HG02588 (cell line): Measurements from ENCODE around the gene FBXL19.

Source experiments
- ATAC-seq: cut with Tn5 transposase; IDR thresholded peaks from one replicate; pipeline ENCODE4 v1.9.1; 2021; ENCODE audit warnings: mild to moderate bottlenecking, moderate library complexity; ENCODE audit not compliant: unreplicated experiment

Gene FBXL19

DNA sequence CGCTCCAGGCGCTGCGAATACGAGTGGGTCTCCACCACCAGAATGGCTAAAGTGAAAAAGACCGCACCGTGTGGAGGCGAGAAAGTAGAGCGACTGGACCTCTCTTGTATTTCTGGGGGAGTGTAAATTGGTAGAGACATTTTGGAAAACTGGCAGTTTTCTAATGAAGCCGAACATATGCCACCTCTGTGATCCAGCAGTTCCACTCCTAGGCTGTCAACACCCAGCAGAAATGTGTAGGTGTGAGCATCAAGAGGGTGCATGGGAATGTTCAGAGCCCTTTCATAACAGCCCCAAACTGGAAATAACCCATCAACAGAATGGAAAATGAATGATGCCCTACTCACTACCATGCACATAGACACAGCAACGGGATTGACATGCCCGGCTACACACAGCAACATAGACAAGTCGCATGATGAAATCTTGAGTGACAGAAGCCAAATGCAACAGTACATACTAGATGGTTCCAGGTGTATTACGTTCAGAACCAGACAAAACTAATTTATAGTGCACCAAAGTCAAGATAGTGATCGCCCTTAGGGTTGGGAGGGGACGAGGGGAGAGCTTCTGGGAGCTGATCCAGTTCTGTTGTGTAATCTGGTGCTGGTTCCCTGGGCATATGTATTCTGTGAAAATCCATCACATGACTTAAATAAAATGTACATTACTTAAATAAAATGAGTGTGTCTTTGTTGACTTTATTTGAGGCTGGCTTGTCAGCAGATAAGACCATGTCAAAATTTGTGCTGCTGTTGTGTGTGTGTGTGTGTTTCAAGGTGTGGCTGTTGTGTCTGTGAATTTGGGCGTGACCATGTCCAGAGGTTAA is 28.6 kb upstream of the FBXL19 start:
- no peak for ATAC-seq

DNA sequence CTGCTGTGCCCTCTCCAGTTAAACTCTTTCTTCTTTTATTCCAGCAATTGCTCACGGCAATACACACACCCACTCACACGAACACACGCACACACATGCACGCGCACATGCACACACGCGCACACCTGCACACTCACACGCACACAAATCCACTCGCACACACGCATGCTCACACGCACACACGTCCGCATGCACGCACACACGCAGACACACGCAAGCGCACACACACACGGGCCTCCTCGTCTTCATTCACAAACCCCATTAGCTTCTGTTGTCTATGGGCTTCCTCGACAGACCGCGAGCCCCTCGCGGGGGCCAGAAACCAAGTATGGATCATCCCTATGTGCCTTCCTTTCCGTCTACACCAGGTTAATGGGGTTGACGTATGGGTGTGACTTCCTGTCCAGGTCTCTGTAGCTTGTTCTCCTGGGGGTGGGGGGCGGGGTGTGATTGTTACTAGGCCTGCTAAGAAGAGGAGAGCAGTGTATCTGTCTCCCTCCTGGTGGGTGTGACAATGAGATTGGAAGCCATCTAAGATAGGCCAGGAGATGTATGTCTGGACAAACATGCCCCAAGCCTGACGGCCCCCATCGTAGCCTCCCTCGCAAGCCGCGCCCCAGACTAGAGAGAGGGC is 27.6 kb upstream of the FBXL19 start:
- no peak for ATAC-seq

DNA sequence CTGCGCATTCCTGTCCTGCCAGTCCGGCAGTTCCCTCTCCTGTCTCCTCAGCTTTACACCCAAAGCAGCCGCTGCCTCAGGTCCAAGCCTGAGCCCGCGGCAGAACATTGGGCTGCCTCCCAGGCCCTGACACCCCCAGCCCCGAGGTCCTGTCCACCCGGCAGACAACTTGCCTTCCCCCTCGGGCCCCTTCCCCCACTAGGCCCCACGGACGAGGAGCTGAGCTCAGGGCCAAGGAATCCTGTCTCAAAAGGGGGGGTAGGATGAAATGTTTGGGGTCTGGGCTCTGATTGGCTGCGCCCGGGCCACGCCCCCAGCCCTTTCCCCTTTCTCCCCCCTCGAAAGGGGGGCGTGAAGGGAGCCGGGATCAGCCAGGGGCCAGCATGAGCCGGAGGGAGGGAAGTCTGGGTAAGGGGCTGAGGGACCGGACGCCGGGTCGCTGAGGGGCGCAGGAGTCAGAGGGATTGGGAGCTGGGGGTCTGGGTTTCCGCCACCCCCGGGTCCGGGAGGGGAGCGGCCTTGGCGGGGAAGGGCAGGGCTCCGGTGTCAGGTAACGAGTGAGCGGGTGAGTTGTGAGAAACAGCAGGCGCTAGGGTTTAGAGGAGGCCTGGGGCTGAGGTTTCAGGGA is 27.0 kb upstream of the FBXL19 start, which contains the start of gene CTF1:
Gene CTF1, plus strand, starts transcription at position 354 of the 628 bp plus-strand sequence. Its CDS starts 30 bp downstream, at position 384.
- no peak for ATAC-seq

DNA sequence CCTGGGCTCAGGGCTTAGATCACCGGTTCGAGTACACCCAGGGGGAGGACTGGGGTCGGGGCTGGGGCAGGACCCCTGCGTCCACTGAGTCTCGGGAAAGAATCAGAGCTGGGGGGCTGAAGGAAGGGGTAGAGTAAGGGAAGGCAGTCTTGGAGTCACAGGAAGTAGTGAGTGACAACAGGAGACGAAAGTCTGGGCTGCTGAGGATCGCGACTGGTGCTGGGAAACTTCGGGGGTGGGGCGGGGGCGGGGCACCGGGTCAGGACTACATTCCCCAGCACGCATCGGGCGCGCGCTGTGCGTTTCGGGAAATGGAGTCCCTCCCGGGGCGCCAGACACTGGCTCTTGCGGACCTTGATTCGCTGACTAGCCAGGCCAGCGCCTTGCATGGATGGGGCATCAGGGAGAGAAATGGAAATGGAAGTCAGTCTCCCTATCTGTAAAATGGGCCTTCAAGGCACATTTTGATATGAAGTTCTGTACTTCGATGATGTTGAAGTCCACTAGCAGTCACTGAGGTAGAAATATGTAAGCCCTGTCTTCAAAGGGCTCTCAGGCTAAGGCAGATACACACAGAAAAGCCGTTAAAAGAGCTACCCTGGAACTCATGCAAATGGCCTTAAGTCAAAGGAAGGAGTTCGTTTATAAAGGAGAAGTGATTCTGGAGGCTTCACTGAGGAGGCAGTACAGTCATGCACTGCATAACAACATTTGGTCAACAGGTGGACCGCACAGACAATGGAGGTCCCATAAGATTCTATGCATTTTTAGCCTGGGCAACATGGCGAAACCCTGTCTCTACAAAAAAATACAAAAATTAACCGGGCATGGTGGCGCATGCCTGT is 26.3 kb upstream of the FBXL19 start:
- peak; percentile 27 for ATAC-seq

DNA sequence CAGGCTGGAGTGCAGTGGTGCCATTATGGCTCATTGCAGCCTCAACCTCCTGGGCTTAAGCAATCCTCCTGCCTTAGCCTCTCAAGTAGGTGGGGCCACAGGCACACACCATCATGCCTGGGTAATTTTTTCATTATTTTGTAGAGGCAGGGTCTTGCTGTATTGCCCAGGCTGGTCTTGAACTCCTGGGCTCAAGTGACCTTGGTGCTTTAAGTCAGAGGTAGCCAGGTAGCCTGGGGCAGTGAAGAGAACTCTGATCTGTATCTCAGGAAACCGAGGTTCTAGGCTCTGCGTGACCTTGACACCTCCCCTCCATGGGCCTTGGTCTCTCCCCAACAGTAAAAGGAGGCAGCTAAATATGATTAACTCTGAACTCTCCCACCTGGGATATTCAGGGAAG is 23.6 kb upstream of the FBXL19 start:
- no peak for ATAC-seq

DNA sequence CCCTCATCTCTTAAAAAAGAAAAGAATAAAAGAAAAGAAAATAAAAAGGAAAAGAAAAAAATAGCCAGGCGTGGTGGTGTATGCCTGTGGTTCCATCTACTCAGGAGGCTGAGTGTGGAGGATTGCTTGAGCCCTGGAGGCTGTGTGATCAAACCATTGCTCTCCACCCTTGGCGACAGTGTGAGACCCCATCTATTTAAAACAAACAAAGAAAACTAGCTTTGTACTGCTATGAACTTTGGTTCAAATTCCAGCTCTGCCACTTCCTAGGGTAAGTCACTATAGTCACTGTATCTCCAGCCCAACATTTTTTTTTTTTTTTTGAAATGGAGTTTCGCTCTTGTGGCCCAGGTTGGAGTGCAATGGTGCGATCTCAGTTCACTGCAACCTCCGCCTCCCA is 22.8 kb upstream of the FBXL19 start:
- no peak for ATAC-seq

DNA sequence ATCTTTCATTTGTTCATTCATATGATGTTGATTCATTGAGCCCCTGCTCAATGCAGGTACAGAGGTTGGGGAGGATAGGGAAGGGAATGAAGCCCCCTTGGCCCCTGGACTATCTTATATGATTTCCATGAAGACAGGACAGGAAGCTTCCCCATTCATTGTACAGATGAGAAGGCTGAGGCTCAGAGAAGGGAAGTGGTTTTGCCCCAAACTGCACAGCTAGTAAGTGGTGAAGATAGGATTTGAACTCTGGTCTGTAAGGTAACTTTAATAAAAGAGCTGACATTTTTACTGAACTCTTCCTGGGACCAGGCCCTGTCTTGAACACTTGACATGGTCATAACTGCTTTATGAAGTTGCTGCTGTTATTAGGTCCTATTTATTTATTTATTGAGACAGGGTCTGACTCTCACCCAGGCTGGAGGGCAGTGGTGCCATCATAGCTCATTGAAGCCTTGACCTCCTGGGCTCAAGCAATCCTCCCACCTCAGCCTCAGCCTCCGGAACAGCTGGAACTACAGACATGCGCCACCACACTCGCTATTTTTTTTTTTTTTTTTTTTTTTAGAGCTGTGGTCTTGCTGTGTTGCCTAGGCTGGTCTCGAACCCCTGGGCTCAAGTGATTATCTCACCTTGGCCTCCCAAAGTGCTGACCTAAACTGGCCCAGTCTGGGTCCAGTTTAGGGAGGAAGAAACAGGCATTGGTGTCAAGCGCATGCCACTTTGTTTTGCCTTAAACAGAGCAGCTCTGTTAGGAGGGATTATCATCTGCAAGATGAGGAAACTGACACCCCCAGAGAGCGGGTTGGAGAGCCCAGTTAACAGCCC is 22.0 kb upstream of the FBXL19 start:
- no peak for ATAC-seq

DNA sequence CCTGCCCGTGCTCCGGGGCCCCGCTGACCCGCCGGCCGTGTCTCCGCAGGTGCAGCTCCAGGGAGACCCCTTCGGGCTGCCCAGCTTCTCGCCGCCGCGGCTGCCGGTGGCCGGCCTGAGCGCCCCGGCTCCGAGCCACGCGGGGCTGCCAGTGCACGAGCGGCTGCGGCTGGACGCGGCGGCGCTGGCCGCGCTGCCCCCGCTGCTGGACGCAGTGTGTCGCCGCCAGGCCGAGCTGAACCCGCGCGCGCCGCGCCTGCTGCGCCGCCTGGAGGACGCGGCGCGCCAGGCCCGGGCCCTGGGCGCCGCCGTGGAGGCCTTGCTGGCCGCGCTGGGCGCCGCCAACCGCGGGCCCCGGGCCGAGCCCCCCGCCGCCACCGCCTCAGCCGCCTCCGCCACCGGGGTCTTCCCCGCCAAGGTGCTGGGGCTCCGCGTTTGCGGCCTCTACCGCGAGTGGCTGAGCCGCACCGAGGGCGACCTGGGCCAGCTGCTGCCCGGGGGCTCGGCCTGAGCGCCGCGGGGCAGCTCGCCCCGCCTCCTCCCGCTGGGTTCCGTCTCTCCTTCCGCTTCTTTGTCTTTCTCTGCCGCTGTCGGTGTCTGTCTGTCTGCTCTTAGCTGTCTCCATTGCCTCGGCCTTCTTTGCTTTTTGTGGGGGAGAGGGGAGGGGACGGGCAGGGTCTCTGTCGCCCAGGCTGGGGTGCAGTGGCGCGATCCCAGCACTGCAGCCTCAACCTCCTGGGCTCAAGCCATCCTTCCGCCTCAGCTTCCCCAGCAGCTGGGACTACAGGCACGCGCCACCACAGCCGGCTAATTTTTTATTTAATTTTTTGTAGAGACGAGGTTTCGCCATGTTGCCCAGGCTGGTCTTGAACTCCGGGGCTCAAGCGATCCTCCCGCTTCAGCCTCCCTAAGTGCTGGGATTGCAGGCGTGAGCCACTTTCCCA is 21.1 kb upstream of the FBXL19 start:
- peak; percentile 64 for ATAC-seq

DNA sequence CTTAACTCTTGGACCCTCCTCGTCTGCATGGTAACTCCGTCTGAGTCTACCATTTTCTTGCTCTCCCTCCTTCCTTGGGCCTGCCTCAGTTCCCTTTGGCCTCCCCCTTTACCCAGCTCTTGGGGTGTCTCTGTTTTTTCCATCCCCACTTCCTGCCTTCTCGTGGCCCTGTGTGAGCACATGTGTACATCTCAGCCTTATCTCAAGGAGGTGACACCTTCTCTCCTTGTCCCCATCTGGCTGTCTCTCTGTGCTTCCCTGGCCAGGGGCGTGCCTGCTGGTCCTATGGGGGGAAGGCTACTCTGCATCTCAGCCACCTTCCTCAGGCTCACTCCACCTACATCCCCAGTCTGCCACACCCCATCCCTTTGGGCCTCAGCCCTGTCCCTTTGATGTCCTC is 20.4 kb upstream of the FBXL19 start:
- no peak for ATAC-seq

DNA sequence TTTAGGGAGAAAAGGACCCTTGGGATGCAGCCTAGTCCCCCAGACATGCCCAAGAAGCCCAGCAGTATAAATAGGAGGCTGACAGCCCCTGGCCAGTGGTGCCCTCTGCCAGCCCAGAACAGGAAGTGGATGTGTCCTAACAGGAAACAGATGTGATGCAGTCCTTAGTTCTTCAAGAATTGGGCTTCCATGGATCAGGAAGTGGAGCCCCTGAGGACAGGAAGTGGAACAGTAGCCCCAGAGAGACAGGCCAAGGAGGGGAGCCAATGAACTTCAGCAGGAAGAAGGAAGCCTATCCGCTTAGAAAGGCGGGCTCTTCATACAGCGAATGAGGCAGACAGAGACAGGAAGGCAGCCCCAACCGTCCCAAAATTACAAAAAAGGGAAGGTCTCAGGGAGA is 19.8 kb upstream of the FBXL19 start:
- ATAC-seq: no peak

DNA sequence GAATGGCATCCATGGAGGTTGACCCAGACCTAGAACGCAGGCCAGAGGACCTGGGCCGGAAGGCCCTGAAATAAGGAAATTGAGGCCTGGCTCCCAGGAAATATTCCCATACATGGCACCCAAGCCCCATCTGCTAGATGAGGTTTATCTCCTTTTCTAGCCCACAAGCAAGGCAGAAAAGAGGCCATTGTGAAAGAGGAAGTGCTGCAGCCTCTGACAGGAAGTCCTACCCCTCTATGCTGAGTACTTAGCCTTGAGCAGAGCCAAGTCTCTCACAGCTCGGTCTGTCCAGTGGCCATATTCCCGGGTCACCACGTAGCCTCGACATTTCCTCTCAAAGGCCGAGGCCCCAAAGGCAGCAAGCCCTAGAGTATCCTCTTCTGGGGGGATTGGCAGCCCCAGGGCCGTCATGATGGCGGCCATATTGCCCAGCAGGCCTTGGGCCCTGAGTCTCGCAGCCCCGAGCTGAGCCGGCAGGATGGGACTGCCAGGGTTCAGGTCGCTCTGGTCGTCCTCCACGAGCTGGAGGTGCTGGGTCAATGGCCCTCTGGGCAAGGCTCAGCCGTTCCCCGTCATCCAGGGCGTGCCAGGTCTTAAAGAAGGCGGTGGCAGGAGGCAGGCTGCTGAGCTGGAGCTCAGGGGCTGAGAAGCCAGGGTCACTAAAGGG is 19.1 kb upstream of the FBXL19 start:
- ATAC-seq: no peak

DNA sequence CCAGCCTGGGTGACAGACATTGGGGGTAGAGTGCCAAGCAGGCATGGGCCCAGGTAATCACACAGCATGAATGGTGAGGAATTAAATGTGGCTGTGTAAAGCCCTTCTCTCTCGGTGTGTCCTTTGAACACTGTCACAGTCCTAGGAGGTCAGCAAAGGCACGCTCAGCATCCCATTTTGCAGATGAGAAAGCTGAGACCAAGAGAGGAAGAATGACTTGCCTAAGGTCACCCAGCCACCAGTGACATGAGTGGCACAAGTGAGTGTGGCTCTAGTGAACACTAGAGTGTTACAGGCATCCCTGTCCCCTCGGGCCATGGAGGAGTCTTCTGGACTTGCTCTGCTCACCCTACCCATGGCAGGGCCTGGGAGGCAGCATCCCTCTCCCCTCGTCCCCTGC is 16.3 kb upstream of the FBXL19 start:
- no peak for ATAC-seq

DNA sequence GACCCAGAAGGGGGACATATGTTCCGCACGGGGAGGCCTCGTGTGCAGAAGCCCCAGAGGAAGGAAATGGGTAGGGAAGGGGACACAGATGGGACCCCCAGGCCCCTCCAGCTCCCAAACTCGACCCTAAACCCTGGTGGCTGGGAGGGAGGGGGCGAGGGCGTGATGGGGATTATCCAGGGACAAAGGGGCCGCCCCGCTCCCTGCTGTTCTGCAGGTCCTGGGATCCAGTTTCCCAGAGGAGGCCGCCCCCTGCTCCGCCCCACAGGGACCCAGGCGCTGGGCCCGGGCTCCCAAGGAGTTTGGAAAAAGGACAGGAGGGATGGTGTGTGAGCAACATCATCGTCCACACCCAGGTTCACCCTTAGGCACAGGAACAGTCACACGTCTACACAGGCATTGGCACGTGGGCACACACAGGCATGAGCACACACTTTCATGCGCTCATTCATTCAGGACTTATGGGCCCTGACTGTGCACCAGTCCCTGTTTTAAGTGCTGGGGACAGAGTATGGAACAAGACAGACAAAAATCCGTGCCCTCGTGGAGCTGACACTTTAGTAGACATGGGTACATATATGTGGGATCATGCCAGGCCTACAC is 12.8 kb upstream of the FBXL19 start:
- ATAC-seq: no peak

DNA sequence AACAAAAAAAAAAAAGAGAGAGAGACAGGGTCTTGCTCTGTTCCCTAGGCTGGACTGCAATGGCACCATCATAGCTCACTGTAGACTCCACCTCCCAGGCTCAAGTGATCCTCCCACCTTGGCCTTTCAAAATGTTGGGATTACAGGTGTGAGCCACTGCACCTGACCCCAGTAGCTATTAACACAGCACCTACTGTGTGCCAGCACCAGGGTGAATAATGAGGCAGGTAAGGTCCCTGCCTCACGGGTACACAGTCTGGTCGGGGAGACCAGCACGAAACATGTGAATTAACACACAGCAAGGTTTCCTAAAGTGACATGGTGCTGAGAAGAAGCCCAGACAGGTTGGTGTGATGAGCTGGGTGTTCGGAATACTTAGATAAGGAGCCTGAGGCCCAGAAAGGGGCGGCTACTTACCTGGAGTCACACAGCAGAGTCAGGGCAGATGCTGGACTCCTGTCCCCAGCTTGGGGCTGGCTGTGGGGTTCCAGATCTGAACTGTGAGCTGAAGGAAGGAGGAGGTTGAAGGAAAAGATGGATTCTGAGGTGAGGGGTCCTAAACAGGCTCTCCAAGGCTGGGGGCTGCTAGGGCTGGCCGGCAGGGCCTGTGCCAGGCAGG is 10.5 kb upstream of the FBXL19 start:
- ATAC-seq: no peak

DNA sequence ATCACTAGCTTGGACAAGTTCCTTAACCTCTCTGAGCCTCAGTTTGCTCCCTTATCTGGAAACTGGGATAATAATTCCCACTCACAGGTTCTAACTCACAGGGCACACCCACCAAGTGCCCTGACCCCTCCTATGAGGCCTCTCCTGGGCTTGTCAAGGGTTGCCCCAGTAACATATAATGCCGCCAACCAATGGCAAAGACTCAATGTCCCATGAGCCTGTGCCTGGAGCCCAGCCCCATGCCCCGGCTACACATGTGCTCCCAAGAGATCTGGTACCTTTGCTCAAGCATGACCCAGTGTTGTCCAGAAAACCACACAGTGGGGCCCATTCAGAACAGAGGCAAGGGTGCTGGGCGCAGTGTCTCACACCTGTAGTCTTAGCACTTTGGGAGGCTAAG is 8.5 kb upstream of the FBXL19 start:
- no peak for ATAC-seq

DNA sequence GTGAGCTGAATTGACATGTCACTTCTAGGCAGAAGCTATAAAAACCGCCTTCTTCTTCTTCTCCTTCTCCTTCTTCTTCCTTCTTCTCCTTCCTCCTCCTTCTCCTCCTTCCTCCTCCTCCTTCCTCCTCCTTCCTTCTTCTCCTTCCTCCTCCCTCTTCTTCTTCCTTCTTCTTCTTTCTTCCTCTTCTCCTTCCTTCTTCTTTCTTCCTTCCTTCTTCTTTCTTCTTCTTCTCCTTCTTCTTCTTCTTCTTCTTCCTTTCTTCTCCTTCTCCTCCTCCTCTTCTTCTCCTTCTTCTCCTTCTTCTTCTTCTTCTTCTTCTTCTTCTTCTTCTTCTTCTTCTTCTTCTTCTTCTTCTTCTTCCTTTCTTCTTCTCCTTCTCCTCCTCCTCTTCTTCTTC is 4.8 kb upstream of the FBXL19 start:
- no peak for ATAC-seq

DNA sequence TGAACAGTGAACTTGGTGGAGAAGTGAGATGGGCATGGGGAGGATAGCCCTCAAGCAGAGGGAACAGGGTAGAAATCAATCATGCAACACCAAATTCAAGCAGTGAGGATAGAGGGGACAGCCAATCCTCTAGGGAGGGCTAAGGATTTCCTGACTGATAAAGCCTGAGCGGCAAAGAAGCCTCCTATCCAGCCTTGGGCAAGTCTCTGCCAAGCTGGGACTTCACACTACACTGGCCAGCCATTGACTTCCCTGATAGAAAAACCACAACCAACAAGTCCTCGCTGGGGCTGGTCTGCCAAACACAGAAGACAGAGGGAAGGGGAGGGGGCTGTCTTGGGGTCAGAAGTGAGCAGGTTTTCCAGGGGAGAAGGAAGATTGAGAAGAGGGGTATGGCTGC is 2.5 kb upstream of the FBXL19 start:
- ATAC-seq: no peak

DNA sequence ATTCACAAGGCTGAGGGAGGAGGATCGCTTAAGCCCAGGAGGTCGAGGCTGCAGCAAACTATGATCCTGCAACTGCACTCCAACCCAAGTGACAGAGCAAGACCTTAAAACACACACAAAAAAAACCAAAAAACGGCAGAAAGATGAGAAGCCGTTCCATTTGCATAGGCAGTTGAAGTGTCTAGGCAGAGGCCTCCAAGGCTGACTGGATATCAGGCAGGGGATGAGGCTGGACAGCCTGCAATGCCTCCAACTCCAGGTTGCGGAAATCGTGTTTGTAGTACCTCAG is 2.0 kb upstream of the FBXL19 start:
- no peak for ATAC-seq
